HG03521 (cell line): ENCODE measurements around the gene GALNT7.

Source experiments
- ATAC-seq: cut with Tn5 transposase; IDR thresholded peaks from one replicate; pipeline ENCODE4 v1.9.1; 2021; ENCODE audit warnings: mild to moderate bottlenecking, moderate library complexity; ENCODE audit not compliant: unreplicated experiment

The GALNT7 gene

GRCh38 chr4:173334085-173334890, 165.7 kb downstream of the GALNT7 start, which contains the start of gene HMGB2:
TSS of gene HMGB2 (minus strand) at chr4:173334358. CDS start at chr4:173333649, 709 bp downstream.
- peak; percentile 92 for ATAC-seq

- peak; percentile 15 for ATAC-seq
These were observed 166.5 kb downstream of the GALNT7 start for GRCh38 chr4:173334891-173335752.

GRCh38 chr4:173337463-173337862, 168.9 kb downstream of the GALNT7 start:
- ATAC-seq = no peak

DNA sequence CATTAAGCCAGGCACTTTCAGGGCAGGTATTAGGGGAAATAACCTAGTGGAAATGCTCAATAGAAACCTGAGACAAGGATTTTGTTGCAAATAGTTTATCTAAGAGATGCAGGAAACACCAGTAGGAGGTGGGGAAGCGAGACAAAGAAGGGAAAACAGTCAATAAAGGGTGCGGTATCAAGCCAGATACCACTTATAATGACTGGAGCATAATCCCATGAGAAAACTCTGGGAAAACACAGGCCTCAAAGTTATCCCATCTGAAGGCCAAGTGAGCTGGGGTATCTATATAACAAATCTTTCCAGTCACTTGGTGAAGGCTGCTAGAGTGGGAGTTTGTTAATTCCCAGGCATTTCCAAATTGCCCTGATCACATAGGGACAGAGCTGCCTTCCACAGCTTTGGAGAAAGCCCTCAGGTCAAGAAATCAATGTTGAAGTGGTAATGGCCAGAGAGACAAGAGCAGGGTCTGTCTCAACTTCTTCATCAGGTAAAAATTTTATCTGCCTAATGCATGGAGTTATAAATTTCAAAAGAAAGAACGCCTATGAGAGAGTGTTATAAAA, 175.3 kb downstream of the GALNT7 start:
- ATAC-seq = no peak

- no peak for ATAC-seq
These were observed 177.0 kb downstream of the GALNT7 start for GRCh38 chr4:173345648-173346047.

GRCh38 chr4:173346074-173346473, 177.5 kb downstream of the GALNT7 start:
- no peak for ATAC-seq

- ATAC-seq = no peak
These were observed 178.9 kb downstream of the GALNT7 start for GRCh38 chr4:173347467-173347866.

DNA sequence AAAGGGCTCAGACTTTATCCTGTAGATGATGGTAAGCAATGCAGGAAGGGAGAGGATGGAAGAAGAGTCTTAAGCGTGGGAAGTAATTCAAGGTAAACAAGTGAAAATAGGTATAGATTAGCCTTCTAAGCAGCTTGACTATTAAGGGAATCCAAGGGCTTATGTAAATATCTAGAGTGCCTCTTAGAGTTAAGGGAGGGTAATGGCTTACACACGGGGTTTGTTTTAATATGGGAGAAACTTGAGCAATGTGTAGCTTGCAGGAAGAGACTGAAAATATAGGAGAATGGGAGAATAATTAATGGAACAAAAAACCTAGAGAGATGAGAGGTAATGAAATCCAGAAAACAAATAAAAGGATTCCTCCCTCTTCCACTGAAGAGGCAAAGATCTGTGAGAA, 189.3 kb downstream of the GALNT7 start:
- no peak for ATAC-seq

GRCh38 chr4:173360587-173361221, 192.1 kb downstream of the GALNT7 start:
- ATAC-seq = no peak

DNA sequence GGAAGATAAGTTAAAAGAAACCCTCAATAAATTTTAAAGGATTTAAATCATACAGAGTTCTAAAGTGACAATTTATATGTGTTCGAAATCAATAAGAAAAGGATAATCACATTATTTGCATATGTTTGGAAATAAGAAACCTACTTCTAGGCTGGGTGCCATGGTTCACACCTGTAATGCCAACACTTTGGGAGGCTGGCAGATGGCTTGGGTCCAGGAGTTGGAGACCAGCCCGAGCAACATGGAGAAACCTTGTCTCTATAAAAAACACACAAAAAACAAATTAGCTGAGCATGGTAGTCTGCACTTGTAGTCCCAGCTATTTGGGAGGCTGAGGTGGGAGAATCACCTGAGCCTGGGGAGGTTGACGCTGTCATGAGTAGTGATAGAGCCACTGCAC, 194.1 kb downstream of the GALNT7 start:
- no peak for ATAC-seq

DNA sequence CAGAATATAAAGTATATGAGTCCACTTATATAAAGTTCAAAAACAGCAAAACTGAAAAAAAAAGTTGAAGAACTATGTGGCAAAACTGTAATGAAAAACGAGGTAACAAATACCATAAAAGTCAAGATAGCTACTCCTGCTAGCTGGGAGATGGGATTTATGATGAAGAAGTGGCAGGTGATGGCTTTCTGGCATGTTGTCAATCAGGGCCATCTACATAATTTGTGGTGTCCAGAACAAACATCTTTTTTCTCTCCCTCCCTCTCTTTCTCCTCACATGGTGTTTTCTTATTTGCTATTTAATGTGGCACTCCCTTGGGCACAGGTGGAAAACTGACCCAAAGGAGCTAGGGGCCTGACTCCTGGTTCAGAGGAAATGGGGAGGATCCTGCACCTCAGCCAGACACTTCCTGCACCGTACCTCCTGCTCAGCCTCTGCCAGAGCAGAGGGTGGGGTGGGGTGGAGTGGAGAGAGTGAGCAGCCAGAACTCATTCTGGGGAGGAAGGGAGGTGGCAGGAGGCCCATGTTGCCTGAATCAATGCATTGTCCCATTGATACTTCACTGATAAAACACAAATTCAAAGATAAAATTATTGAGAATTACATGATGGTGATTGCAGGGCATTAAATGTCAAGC, 196.9 kb downstream of the GALNT7 start:
- ATAC-seq = no peak

GRCh38 chr4:173367285-173367684, 198.7 kb downstream of the GALNT7 start:
- no peak for ATAC-seq

DNA sequence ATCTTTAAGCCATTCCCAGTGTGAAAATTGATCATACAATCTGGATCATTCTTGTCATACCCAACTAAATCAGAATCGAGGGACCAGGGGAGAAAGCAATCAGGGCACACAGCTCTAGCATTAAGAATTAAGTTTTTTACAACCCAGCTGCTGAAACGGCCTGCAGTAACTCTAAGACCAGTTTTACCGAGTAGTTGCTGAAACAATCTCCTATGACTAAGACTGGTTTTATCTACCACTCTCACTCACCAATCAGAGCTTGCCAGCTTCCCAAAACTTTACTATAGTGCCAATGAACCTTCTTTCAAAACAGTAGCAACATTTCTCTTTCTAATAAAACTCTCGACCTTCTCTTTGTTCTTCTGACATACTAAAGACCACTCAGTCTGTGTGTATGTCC, 199.3 kb downstream of the GALNT7 start:
- no peak for ATAC-seq

GRCh38 chr4:173370130-173370476, 201.5 kb downstream of the GALNT7 start:
- ATAC-seq = peak; percentile 1

- peak; percentile 68 for ATAC-seq
These were observed 202.1 kb downstream of the GALNT7 start, which contains the start of gene SAP30 for GRCh38 chr4:173370477-173371291. TSS of gene SAP30 (plus strand) at chr4:173370954. CDS start at chr4:173371183, 229 bp downstream.

GRCh38 chr4:173371292-173372192, 202.9 kb downstream of the GALNT7 start:
- ATAC-seq = peak; percentile 22
